Body of pancreas (tissue), 4 donors: ENCODE data around the gene ENPP6.

Experiments used
- POLR2A ChIP-seq, 3 donors: fragments of 450-650 bp; IDR thresholded peaks; one replicate each; pipeline ENCODE4 v1.6.1; 2016; ENCODE audit warnings: antibody characterized with exemption in 3 of 3, mild to moderate bottlenecking in 2 of 3
- TF ChIP-seq, protein P1 (sequence below), 7 experiments: fragments of 450-650 bp in 4 of 7; fragments of 200-600 bp in 3 of 7; sonication (generic) in 3 of 7; IDR thresholded peaks; one replicate each; pipeline ENCODE4 v1.5.1; 2016 to 2019; ENCODE audit warnings: antibody characterized with exemption in 7 of 7

DNA sequence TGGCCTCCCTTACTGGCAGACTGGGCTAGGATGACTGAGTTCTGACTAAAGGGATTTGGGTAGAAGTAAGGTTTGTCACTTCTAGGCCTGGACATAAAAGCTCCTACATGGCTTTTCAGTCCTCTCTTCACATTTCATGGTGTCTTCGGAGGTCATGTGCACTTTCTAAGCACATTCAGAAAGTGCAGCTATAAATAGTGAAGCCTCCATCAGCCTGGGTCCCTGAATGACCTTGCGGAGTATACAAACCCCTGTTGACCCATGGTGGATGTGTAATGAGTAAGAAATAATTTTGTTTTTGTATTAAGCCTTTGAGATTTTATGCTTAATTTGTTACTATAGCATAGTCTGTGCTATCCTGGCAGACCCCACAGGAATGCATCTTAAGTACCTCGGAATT, 158.6 kb downstream of the ENPP6 start:
- TF ChIP-seq, protein P1, sequence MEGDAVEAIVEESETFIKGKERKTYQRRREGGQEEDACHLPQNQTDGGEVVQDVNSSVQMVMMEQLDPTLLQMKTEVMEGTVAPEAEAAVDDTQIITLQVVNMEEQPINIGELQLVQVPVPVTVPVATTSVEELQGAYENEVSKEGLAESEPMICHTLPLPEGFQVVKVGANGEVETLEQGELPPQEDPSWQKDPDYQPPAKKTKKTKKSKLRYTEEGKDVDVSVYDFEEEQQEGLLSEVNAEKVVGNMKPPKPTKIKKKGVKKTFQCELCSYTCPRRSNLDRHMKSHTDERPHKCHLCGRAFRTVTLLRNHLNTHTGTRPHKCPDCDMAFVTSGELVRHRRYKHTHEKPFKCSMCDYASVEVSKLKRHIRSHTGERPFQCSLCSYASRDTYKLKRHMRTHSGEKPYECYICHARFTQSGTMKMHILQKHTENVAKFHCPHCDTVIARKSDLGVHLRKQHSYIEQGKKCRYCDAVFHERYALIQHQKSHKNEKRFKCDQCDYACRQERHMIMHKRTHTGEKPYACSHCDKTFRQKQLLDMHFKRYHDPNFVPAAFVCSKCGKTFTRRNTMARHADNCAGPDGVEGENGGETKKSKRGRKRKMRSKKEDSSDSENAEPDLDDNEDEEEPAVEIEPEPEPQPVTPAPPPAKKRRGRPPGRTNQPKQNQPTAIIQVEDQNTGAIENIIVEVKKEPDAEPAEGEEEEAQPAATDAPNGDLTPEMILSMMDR (IDR thresholded peaks at IDR 0.05) = no peak
- TF ChIP-seq POLR2A (IDR thresholded peaks at IDR 0.05) = no peak
